Panc1 (cell line): ENCODE data around the gene AOAH. TPM values are rescaled to one million over a fixed set of nuclear protein-coding genes. Genes with fewer than 3 reads are reported as not detected.

Source experiments
- ATAC-seq: fragments of 200-7000 bp; cut with Tn5 transposase; 2 replicates; pipeline ENCODE4 v1.9.1; 2020; ENCODE audit warnings: mild to moderate bottlenecking, moderate library complexity
- BruUV-seq: library from RNA; stranded (reverse); fragments of 400-500 nt; replicated peaks from 2 replicates; lab custom pipeline; 2021; lab: Mats Ljungman, UMichigan
- CTCF ChIA-PET: fragments of 300-600 bp; sonication (Branson Sonifier 250); formaldehyde crosslinking; loops from one replicate; lab custom pipeline; 2022; ENCODE audit warnings: antibody characterized with exemption; lab: Charles Lee
- POLR2A ChIA-PET: fragments of 300-600 bp; sonication (Branson Sonifier 250); formaldehyde crosslinking; loops from one replicate; lab custom pipeline; 2022; ENCODE audit warnings: antibody characterized with exemption; lab: Charles Lee
- DNase-seq: peaks from one replicate; pipeline ENCODE4 v3.0.0-alpha.2; 2010; ENCODE audit warnings: low read depth, low spot score
- H3K27ac ChIP-seq: 2 replicates; pipeline ENCODE4 v1.5.1; 2011; ENCODE audit warnings: mild to moderate bottlenecking, low read length, inconsistent platforms
- H3K27me3 ChIP-seq: fragments of 200-500 bp; sonication (Bioruptor generic); 2 replicates; pipeline ENCODE4 v1.6.0; 2014; ENCODE audit warnings: low read length, inconsistent platforms; ENCODE audit not compliant: control insufficient read depth, insufficient read depth
- H3K36me3 ChIP-seq: fragments of 200-500 bp; sonication (Bioruptor generic); 2 replicates; pipeline ENCODE4 v1.5.1; 2014; ENCODE audit warnings: inconsistent platforms, mild to moderate bottlenecking, low read length, moderate library complexity; ENCODE audit not compliant: control insufficient read depth, insufficient read depth
- H3K4me1 ChIP-seq: 2 replicates; pipeline ENCODE4 v1.5.1; 2011; ENCODE audit warnings: inconsistent platforms, mild to moderate bottlenecking, low read length, moderate library complexity; ENCODE audit not compliant: control insufficient read depth, insufficient read depth
- H3K4me3 ChIP-seq, 2 experiments: 2 replicates each; pipeline ENCODE4 v1.5.1; 2011 to 2012; ENCODE audit warnings: low read depth in 2 of 2, low read length in 2 of 2, mild to moderate bottlenecking in 2 of 2, inconsistent platforms in 1 of 2, moderate library complexity in 1 of 2
- H3K9me3 ChIP-seq: fragments of 200-500 bp; sonication (Bioruptor generic); 2 replicates; pipeline ENCODE4 v1.5.1; 2014; ENCODE audit warnings: low read depth, mild to moderate bottlenecking, inconsistent platforms, low read length, moderate library complexity; ENCODE audit not compliant: control insufficient read depth, insufficient read depth
- CTCF ChIP-seq: fragments of 450-650 bp; IDR thresholded peaks from 2 replicates; pipeline ENCODE4 v1.5.1; 2017; ENCODE audit warnings: mild to moderate bottlenecking
- POLR2AphosphoS5 ChIP-seq: IDR thresholded peaks from 2 replicates; pipeline ENCODE4 v1.6.1; 2012; ENCODE audit warnings: mild to moderate bottlenecking, low read depth, low read length, moderate library complexity
- SIN3A ChIP-seq: IDR thresholded peaks from 2 replicates; pipeline ENCODE4 v1.6.1; 2012; ENCODE audit warnings: low read depth, mild to moderate bottlenecking, low read length, moderate library complexity, borderline replicate concordance; ENCODE audit not compliant: insufficient read depth
- TCF7L2 ChIP-seq: IDR thresholded peaks from 2 replicates; pipeline ENCODE4 v1.6.1; 2011; ENCODE audit warnings: mild to moderate bottlenecking, low read depth, low read length, inconsistent platforms
- in situ Hi-C: cut with HindIII; loops from 2 replicates; pipeline ENCODE4 v1.10.0; 2016; ENCODE audit warnings: low sequenced_read_pairs, low pct_unique_long_range_greater_than_20kb
- intact Hi-C: fragments of 100-400 bp; cut with micrococcal nuclease; formaldehyde crosslinking; loops from one replicate; pipeline ENCODE4 v1.10.0; 2022; ENCODE audit not compliant: unreplicated experiment
- total RNA-seq: library from RNA; stranded (reverse); gene quantifications from one replicate; pipeline ENCODE4 v1.2.1, GENCODE V29; 2021; ENCODE audit not compliant: unreplicated experiment
- TF ChIP-seq, protein P1 (sequence below), 2 experiments: IDR thresholded peaks; 2 replicates each; pipeline ENCODE4 v1.6.1; 2011 to 2012; ENCODE audit warnings: low read depth in 2 of 2, control low read depth in 1 of 2, low read length in 1 of 2, mild to moderate bottlenecking in 1 of 2, moderate library complexity in 1 of 2; ENCODE audit not compliant: insufficient read depth in 1 of 2

Gene AOAH
- total RNA-seq, 1 experiment from 2014 or later, result 0.31 TPM

DNA sequence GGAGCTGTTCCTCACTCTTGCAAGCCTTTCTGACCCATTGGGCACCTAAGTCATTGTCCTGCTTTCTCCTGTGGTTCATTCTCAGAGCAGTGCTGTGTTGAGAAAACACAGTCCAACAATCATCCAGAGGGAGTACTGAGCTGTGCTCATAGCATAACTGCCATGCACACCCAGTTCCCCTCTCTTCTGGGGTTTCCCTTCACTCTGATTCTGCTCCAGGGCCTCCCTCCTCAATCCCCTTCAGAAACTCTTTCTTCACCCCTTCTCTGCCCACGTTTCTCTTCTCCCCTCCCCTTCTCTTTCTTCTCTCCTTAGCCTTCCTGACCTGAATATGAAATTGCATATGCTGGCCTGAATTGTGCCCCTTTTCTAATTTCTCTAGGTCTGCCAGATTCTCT is 155.8 kb downstream of the AOAH start:
- Histone ChIP-seq H3K27me3 (no peaks in the 10 kb centered on the region), H3K27ac (no peak overlapping the region), H3K4me3 (no peak overlapping the region), H3K9me3 (no peaks in the 10 kb centered on the region), H3K36me3 (no peaks in the 10 kb centered on the region), H3K4me1 (no peaks in the 10 kb centered on the region)
- TF ChIP-seq POLR2AphosphoS5, result no peak
- TF ChIP-seq CTCF, result no peak
- TF ChIP-seq TCF7L2, result no peak
- TF ChIP-seq, protein P1, sequence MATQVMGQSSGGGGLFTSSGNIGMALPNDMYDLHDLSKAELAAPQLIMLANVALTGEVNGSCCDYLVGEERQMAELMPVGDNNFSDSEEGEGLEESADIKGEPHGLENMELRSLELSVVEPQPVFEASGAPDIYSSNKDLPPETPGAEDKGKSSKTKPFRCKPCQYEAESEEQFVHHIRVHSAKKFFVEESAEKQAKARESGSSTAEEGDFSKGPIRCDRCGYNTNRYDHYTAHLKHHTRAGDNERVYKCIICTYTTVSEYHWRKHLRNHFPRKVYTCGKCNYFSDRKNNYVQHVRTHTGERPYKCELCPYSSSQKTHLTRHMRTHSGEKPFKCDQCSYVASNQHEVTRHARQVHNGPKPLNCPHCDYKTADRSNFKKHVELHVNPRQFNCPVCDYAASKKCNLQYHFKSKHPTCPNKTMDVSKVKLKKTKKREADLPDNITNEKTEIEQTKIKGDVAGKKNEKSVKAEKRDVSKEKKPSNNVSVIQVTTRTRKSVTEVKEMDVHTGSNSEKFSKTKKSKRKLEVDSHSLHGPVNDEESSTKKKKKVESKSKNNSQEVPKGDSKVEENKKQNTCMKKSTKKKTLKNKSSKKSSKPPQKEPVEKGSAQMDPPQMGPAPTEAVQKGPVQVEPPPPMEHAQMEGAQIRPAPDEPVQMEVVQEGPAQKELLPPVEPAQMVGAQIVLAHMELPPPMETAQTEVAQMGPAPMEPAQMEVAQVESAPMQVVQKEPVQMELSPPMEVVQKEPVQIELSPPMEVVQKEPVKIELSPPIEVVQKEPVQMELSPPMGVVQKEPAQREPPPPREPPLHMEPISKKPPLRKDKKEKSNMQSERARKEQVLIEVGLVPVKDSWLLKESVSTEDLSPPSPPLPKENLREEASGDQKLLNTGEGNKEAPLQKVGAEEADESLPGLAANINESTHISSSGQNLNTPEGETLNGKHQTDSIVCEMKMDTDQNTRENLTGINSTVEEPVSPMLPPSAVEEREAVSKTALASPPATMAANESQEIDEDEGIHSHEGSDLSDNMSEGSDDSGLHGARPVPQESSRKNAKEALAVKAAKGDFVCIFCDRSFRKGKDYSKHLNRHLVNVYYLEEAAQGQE (IDR thresholded peaks at IDR 0.05; ENCODE audit: insufficient read depth in 1 of 2, low read depth in 2 of 2, low read length in 1 of 2), result no peak
- TF ChIP-seq SIN3A, result no peak
- in situ Hi-C loops (no loop called here), intact Hi-C loops (no loop called here)
- DNase-seq, result no peak
- ATAC-seq, result no peak
- ChIA-PET POLR2A (no interaction called here), CTCF (no interaction called here)
- BruUV-seq, result no TSS peak

- no TSS peak for BruUV-seq
- DNase-seq (no peak), ATAC-seq (no peak)
- no peaks in the 10 kb centered on the region for H3K27me3 ChIP-seq
- ChIA-PET CTCF (no interaction called here), POLR2A (no interaction called here)
- H3K4me1 ChIP-seq, result no peaks in the 10 kb centered on the region
- intact Hi-C loops, result no loop called here
- no peak overlapping the region for H3K4me3 ChIP-seq
- no peak overlapping the region for H3K27ac ChIP-seq
- TF ChIP-seq CTCF (0 out of 2 replicates have a peak, but pooled peaks have one; percentile 7), TCF7L2 (no peak)
- in situ Hi-C loops, result no loop called here
- H3K36me3 ChIP-seq, result no peaks in the 10 kb centered on the region
- H3K9me3 ChIP-seq, result no peaks in the 10 kb centered on the region
Observed at GRCh38 chr7:36567699-36568451, 156.4 kb downstream of the AOAH start.
